GM08714 (cell line): ENCODE measurements around the gene SP110.
"Not testable (repeated sequence)": the region's sequence is repeated elsewhere in the genome, so short reads cannot be mapped to it uniquely, and the experiment has no call there.

Source experiments
- H3K4me3 ChIP-seq: fragments of 200-500 bp; sonication (Bioruptor generic); 2 replicates; pipeline ENCODE4 v1.5.1; 2014; ENCODE audit warnings: mild to moderate bottlenecking, low read length, inconsistent platforms
- ZNF274 ChIP-seq: IDR thresholded peaks from 2 replicates; pipeline ENCODE4 v1.6.1; 2012; ENCODE audit warnings: mild to moderate bottlenecking, low read depth, low read length

The SP110 gene

DNA sequence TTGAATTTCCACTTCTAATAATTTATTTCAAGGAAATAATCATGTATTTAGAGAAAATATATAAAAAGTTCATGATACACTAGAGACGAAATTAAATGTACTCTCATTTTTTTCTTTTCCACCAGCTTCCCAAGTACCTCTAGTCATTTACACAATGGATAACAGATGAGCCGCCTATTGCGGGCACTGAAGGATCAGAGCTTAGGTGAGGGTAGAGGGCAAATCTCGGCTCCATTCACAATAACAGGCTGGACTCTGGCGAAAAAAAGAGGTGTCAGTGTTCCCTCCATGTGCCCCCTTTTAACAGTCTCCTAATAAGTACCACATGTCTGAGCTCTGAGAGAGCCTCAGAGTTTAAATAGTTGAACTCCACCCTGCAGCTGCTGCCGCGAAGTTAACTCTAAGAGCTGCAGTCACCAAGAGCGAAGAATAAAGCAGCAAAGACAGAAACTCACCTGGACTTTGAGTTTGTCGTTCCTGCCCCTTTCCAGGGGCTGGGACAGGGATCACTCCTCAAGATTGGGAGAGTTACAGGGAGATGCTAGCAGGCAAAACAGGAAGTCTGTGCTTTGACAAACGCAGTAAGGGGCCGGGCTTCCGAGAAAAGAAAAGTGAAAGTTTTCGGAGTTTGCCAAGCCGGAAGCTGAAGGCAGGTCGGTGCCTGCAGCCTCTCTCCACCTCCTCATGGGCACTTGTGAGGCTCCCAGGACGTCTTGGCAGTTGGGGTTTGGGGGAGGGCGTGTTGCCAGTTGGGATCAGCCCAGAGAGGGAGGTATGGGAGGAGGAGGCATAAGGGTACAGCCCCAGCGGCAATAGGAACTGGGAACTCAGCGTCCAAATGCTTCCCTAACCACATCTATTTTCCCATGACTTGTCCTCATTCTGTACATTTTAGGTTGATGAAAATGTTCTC is at the start of gene SP110:
Gene SP110 (minus strand): TSS at position 566 of the 913 bp plus-strand sequence. CDS start 3,057 bp downstream, outside the sequence.
- peak within 1 kb of the TSS; percentile 77 for H3K4me3 ChIP-seq
- no peak for TF ChIP-seq ZNF274

DNA sequence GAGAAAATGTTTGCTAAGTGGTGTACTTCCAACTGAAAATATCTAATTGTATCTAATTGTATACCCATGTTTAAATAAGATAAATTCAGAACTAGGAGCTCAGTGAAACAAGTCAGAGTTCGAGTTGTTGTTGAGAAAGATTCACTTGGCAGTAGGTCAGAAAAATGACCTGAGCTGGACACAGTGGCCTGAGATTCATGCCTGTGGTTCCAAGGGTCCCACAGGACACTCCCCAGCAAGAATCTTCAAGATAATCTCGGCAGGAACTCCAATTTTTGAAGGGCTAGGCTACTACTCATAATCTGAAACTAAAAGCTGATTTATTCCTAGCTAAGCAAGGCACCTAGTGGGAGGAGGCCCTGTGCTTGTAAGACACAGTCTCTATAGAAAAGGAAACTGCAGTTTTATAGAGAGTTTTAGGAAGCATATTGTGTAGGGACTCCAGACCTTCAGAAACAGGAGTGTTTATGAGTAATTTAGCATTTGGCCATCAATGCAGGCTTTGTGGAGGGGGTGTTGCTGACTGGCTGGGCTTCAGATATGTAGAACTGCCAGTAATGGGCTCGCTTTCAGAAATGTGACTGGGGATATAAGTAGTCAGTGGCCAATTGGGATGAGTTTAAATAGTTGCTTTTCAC is 48.9 kb upstream of the SP110 start:
- H3K4me3 ChIP-seq, result peak overlapping the region; percentile 34; the same call in 1 of the 2 replicates
- no peak for TF ChIP-seq ZNF274

DNA sequence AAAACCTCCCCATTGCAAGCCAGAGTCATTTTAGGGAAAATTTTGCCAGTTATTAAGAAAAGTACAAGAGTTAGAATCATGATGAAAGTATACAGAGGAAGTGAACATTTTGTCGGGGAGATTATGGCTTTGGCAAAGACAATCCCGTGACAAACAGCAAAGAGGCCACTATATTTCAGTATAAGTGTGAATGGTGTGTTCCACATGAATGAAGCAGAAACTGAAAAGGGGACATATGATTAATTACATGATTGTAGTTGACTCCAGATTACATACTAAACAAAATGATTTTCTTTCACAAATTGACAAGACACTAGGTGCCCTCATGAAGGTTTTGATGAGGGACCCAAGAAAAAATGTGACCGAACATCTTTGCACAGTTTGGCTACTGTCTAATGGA is 47.8 kb upstream of the SP110 start:
- no peak for TF ChIP-seq ZNF274
- H3K4me3 ChIP-seq, result no peak overlapping the region

DNA sequence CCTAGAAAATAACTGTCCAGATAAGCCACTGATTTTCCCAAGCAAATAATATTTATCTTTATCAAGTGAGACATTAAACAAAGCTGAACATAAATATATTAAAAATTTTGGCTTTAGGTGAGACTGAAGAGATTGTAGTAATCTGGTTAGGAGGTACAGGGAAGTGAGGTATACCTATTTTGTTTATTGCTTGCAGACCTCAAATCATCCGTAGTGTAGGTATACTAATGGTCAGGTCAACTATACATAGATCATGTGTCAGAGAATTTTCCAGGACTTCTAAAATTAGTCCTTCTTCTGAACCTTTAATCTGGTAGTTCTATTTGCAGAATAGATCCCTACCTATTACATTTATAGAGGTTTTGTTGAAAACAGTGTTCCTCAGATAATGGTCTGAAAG is 47.3 kb upstream of the SP110 start:
- TF ChIP-seq ZNF274, result no peak
- no peak overlapping the region for H3K4me3 ChIP-seq

DNA sequence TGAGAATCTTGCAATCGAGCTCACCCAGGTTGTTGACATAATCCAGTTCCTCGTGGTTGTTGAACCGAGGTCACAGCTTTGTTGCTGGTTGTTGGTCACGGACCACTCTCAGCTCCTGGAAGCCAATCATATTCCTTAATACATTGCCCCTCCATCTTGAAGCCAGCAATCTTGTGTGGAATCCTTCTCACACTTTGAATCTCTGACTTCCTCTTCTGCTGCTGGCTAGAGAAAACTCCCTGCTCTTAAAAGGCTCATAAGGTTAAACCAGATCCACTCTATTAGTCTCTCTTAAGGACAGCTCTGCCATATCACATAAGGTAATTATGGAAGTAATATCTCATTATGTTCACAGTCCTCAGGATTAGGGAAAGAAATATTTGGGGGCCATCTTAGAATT is 46.9 kb upstream of the SP110 start:
- no peak overlapping the region for H3K4me3 ChIP-seq
- no peak for TF ChIP-seq ZNF274

DNA sequence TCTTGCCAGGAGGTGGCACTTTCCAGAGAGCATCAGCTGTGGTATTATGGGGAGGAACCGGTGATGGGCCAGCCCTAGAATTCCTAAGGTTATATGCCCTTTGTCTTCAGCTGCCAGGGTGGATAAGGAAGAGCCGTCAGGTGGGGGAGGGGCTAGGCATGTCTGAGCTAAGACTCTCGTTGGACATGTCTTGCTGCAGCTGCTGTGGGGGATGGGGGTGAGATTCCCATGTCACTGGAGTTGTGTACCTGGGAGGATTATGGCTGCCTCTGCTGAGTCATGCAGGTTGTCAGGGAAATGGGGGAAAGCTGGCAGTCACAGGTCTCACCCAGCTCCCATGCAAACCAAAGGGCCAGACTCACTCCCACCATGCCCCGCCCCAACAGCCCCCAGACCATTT is 45.2 kb upstream of the SP110 start:
- H3K4me3 ChIP-seq, result not testable (repeated sequence)

DNA sequence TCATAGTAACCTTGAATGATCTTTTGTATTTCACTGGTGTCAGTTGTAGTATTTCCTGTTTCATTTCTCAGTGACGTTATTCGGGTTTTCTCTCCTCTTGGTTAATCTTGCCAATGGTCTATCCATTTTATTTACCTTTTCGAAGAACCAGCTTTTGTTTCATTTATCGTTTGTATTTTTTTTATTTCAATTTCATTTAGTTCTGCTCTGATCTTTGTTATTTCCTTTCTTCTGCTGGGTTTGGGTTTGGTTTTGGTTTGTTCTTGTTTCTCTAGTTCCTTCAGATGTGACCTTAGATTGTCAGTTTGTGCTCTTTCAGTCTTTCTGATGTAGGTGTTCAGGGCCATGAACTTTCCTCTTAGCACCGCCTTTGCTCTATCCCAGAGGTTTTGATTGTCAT is 42.5 kb upstream of the SP110 start:
- H3K4me3 ChIP-seq, result no peak overlapping the region
- no peak for TF ChIP-seq ZNF274

DNA sequence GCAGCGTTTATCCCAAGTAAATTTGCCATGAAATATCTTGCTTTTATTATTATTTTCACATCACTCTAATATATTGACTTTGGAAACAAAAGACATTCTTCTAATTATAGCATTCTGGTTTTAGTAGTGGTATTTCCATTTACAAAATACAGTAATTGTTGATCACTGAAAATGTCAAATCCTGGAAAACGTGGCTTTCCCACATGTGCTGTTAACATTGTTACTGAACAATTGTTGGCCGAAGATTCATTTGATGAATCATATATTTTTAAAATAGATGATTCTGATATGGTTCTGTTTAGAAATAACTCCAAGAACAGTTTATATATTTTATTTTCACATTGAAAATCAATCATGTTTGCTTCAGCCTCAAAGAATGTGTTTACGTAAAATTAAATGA is 38.7 kb upstream of the SP110 start:
- no peak overlapping the region for H3K4me3 ChIP-seq
- no peak for TF ChIP-seq ZNF274

DNA sequence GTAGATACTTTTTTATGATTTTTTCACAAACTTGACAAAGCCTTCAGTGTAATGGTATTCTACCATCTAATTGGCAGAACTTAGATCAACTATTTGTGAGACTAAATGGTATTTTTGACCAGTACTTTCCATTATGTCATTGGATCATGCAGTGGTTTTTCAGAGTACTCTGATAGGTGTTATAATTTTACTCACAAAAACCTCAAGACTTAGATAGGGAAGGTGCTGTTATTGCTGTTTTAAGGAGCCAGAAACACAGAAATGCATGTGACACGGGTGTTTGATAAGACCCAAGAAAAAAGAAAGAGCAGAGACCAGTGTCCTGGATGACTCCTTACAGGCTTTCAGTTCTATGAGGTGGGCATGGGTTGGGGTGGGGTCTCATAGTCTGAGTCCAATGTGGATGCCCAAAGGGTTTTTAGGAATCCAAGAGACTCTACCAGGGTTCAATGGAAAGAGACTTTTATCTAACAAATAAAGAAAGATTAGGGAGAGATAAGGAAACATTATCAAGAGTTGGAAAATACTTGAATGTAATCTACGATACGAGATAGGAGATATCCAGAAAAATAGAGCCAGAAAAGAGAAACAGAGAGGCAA is 37.0 kb upstream of the SP110 start:
- no peak for TF ChIP-seq ZNF274

DNA sequence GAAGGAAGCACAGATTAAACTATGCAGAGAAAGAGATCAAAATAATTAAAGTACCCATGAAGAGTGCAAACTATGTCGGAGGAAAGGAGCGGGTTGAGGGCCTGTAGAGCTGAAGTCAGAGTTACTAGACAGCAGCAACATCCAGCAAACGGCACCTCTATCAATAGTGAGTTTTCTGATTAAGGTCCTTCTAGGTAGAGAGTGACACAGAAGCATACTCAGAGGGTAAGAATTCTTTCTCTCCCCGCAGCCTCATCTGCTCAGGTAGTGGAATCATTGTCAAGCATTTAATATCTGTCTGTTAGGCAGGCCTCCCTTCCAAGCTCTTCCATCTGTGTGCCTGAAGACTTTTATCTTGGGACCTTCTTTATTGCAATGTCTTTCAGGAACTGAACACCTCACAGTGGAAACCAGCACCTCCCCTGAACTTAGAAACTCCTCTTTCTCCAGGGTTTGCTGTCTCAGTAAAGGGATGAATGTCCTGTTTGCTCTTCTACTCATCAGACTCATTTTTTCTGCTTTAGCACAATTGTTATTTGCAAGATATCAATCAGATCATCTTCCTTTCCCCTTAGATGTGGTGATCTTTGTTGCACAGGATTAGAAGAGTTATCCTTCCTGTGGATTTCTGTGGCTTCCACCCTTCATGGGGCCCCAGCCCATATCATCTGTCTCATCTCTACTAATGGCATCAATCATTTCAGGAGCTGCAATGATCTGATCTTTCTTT is 34.5 kb upstream of the SP110 start:
- TF ChIP-seq ZNF274, result no peak
- H3K4me3 ChIP-seq, result no peak overlapping the region

More for the DNA sequence above, 37.0 kb upstream of the SP110 start:
- no peak overlapping the region for H3K4me3 ChIP-seq

DNA sequence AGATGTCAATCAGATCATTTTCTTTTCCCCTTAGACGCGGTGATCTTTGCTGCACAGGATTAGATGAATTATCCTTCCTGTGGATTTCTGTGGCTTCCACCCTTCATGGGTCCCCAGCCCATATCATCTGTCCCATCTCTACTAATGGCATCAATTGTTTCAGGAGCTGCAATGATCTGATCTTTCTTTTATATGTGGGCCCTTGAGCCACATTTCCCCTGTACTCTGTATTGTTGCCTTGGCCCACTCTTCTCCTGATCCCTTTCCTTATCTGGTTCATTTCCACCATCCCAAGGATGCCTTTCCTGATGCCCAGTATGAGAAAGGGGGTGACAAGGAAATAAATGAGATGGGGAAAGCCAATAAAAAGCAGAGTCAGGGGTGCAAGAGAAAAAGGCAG is 30.4 kb upstream of the SP110 start:
- TF ChIP-seq ZNF274, result no peak
- no peak overlapping the region for H3K4me3 ChIP-seq

DNA sequence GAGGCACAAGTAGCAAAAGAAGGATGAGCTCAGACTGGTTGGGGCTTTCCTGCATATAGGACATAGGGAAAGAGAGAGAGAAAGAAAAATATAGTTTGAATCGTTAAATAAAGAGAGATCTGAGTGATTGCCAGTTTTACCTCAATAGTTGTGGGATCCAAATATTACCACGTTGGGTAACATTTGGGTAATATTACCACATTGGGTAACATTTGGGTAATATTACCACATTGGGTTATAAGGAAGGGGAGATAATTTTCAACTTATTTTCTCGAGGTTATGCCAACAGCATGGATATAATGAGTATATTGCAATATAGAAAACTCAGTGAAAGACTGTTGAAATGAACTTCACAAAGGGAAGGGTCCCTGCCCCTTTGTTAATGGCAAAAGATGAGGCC is 26.4 kb upstream of the SP110 start:
- TF ChIP-seq ZNF274, result no peak
- H3K4me3 ChIP-seq, result no peak overlapping the region

DNA sequence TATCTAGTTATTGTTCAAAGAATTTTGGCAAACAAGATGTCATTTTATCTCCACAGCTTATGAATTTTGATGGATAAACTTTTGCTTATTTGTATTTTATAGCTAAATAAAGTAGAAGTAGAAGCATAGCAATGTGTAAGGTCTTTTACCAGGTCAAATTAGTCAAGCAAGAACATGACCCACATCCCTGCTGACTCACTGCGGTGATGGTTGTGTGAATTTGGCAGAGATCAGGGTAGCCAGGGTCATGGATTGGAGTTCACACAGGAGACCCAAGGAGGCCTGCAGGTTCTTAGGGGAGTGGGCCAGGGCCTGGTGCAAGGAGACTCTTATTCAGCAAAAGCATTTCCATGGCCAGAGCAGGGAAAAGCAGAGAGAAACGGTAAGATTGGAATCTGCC is 24.4 kb upstream of the SP110 start:
- TF ChIP-seq ZNF274, result no peak
- no peak overlapping the region for H3K4me3 ChIP-seq

DNA sequence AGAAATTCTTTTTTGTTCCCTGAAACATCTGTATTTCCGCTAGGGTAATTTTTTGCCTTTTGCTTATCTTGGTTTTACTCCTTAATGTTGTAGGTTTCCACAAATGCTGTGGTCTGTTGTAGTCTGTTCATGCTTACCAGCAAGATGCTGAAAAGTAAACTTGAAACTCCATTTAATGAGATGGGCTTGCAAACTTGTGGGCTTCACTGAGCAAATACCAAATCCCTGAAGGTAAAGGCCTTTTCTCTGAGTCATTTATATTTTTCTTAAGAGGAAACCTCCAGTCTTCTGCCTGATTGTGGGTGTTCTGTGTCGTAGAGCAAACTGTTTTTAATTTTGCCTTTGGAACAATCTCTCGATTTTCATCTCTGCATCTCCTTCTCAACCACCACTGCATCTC is 15.1 kb upstream of the SP110 start:
- H3K4me3 ChIP-seq, result no peak overlapping the region
- no peak for TF ChIP-seq ZNF274

DNA sequence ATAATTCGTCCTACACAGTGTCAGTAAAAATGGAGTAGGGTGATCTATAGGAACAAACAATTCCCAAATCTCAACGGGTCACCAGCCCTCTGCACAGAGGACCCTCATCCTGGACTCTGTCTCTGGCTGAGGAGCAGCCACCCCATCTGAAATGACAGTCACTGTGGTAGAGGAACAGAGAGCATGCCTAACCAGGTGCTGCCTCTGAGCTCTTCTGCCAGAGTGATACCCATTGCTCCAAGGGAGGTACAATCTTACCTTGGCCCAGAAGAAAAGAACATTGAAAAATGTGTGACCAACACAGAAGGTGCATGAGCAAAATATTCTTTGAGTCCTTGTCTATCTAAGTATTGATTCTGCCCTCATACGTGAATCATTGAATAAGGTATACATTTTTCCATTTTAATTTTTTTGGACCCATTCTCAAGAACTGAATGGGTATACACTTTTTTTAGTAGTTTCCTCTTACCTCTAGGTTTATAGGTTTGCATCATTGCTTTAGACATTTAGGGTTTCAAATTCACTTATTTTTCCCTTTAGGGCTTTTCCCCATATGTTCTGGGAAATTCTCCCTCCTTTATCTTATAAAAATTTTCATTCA is 14.4 kb upstream of the SP110 start:
- H3K4me3 ChIP-seq, result no peak overlapping the region
- no peak for TF ChIP-seq ZNF274
